WERI-Rb-1 (cell line): ENCODE data around the gene PNPLA1.

Experiments used
- DNase-seq: peaks from one replicate; pipeline ENCODE4 v3.0.0-alpha.2; 2020
- H3K27ac ChIP-seq: fragments of 250-450 bp; sonication (Bioruptor Pico); 2 replicates; pipeline ENCODE4 v1.5.1; 2020; ENCODE audit warnings: mild to moderate bottlenecking, moderate library complexity
- H3K27me3 ChIP-seq: fragments of 250-450 bp; sonication (Bioruptor Pico); 2 replicates; pipeline ENCODE4 v1.5.1; 2021; ENCODE audit warnings: mild to moderate bottlenecking, low read depth, moderate library complexity; ENCODE audit not compliant: insufficient read depth, severe bottlenecking
- H3K36me3 ChIP-seq: fragments of 250-450 bp; sonication (Bioruptor Pico); 2 replicates; pipeline ENCODE4 v1.5.1; 2020; ENCODE audit warnings: mild to moderate bottlenecking, moderate library complexity
- H3K4me3 ChIP-seq: 2 replicates; pipeline ENCODE4 v1.5.1; 2011; ENCODE audit warnings: low read depth, mild to moderate bottlenecking, control low read depth, low read length
- H3K9me3 ChIP-seq: fragments of 250-450 bp; sonication (Bioruptor Pico); 2 replicates; pipeline ENCODE4 v1.5.1; 2021; ENCODE audit warnings: mild to moderate bottlenecking, moderate library complexity; ENCODE audit not compliant: severe bottlenecking
- TF ChIP-seq, protein P1 (sequence below): IDR thresholded peaks from 2 replicates; pipeline ENCODE4 v1.5.1; 2011; ENCODE audit warnings: low read depth, mild to moderate bottlenecking, control low read depth, inconsistent platforms, low read length

The PNPLA1 gene

GRCh38 chr6:36347621-36348020 is 77.8 kb downstream of the PNPLA1 start:
- TF ChIP-seq, protein P1, sequence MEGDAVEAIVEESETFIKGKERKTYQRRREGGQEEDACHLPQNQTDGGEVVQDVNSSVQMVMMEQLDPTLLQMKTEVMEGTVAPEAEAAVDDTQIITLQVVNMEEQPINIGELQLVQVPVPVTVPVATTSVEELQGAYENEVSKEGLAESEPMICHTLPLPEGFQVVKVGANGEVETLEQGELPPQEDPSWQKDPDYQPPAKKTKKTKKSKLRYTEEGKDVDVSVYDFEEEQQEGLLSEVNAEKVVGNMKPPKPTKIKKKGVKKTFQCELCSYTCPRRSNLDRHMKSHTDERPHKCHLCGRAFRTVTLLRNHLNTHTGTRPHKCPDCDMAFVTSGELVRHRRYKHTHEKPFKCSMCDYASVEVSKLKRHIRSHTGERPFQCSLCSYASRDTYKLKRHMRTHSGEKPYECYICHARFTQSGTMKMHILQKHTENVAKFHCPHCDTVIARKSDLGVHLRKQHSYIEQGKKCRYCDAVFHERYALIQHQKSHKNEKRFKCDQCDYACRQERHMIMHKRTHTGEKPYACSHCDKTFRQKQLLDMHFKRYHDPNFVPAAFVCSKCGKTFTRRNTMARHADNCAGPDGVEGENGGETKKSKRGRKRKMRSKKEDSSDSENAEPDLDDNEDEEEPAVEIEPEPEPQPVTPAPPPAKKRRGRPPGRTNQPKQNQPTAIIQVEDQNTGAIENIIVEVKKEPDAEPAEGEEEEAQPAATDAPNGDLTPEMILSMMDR, result no peak

DNA sequence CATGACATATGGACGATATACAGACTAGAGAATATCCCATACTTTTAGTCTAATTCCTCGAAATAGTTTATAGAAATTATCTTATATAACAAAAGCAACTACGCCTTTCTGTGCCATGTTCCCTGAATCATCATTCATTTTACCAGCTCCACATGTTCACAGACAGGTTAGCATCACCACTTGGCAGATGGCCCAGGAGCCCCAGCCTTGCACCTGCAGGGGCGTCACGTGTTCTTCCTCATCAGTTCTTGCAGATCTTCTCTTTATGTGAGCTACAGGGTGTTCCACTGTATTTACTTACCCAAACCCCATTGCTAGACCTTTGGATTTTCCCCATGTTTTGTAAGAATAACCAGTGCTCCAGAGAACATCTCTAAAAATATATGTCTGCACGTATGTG is 79.4 kb downstream of the PNPLA1 start:
- TF ChIP-seq, protein P1, result no peak
- Histone ChIP-seq H3K36me3 (no peaks in the 10 kb centered on the region), H3K27ac (no peak overlapping the region), H3K27me3 (no peaks in the 10 kb centered on the region), H3K9me3 (peaks cover 6% of the 10 kb centered on the region), H3K4me3 (no peak overlapping the region)
- no peak for DNase-seq

More at GRCh38 chr6:36347621-36348020, 77.8 kb downstream of the PNPLA1 start:
- Histone ChIP-seq H3K36me3 (no peaks in the 10 kb centered on the region), H3K27me3 (no peaks in the 10 kb centered on the region), H3K27ac (no peak overlapping the region), H3K4me3 (no peak overlapping the region), H3K9me3 (peaks cover 4% of the 10 kb centered on the region)
- DNase-seq, result no peak

DNA sequence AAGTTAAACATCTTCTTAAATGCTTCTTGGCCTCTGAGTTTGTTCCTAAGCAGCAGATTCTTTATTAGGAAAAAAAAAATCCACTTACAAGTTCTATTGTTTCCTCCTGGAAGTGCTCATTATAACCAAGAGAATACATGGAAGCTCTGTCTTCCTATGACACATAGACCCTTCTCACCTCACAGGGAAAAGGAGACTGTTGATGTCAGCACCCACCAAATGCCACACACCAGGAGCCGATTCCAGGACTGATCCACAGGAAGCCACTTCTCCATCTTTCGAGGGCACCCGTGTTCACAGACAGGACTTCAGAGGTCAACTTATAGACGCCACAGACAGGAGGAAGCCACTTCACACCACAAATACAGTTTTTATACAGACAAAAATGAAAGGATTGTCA is 80.2 kb downstream of the PNPLA1 start:
- DNase-seq, result no peak
- Histone ChIP-seq H3K9me3 (peaks cover 6% of the 10 kb centered on the region), H3K36me3 (no peaks in the 10 kb centered on the region), H3K4me3 (no peak overlapping the region), H3K27me3 (no peaks in the 10 kb centered on the region), H3K27ac (no peak overlapping the region)
- TF ChIP-seq, protein P1, result no peak

DNA sequence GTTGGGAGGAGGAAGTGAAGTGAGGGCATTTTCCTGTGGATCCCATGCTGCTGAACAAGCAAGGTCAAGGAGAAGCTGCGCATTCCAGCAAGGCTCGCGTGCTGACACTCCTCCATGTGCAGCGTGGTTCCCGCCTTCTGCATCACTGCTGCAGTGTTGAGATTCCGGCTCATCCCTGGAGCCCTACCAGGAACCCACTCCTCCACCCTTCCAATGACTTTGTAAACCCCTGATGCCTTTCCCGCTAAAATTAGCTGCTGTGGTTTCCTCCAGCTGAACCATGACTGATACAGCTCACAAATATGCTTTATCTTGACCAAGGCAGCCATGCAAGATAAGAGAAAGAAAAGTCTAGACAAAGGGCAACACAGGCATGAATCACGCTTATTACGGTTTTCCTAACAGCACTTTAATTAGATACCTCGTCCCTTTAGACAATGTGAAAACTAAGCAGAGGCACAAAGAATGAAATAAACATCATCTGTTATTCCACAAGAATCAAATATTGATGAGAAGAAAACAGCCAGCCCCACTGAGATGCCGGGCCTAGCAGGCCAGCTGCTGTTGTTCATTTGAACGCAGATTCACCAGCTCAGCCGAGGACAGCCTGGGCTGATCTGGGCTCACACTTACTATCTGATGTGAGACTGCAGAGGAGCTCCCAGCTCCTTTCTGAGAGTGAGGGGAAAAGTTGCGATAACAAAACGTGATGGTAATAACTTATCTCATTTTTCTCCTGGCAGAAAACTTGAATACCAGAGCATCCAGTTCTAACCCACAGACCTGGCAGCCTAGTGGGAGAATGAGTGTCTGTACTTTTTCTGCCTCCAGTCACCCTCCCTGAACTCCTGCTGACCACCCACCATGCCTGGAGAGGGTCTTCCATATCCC is 81.1 kb downstream of the PNPLA1 start:
- H3K36me3 ChIP-seq, result no peaks in the 10 kb centered on the region
- no peaks in the 10 kb centered on the region for H3K27me3 ChIP-seq
- H3K27ac ChIP-seq, result no peak overlapping the region
- no peak for DNase-seq
- no peak overlapping the region for H3K4me3 ChIP-seq
- H3K9me3 ChIP-seq, result peaks cover 6% of the 10 kb centered on the region
- TF ChIP-seq, protein P1, result no peak

DNA sequence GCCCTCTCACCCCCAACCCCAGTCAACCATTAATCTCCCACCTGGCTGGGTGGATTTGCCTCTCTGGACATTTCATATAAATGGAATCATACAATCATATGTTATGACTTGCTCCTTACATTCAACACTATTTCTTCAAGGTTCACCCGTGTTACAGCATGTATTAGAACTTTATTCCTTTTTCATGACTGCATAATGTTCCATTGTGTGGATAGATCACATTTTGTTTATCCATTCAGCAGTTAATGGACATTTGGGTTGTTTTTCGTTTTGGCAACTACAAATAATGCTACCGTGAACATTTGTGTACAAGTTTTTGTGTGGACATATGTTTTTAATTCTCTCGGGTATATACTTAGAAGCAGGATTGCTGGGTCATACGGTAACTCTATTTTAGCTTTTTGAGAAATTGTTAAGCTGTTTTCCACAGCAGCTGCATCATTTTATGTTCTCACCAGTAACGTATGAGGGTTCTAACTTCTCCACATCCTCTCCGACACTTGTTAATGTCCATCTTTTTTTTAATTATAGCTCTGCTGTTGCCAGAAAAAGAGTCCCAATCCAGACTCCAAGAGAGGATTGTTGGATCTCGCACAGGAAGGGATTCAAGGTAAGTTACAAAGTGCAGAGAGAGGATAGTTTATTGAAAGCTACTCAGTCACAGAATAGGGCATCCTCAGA is 82.8 kb downstream of the PNPLA1 start:
- Histone ChIP-seq H3K9me3 (peaks cover 6% of the 10 kb centered on the region), H3K27me3 (no peaks in the 10 kb centered on the region)
- TF ChIP-seq, protein P1, result no peak

More for the DNA sequence above, 82.8 kb downstream of the PNPLA1 start:
- DNase-seq, result no peak
- Histone ChIP-seq H3K27ac (no peak overlapping the region), H3K36me3 (no peaks in the 10 kb centered on the region), H3K4me3 (no peak overlapping the region)
